ENCODE data around the gene LHFPL5. TPM values are rescaled to one million over a fixed set of nuclear protein-coding genes. Genes with fewer than 3 reads are reported as not detected.

Gene LHFPL5
- not detected in 2 replicates for total RNA-seq (2014; rRNA removed; shearing (Covaris generic))

- DNase-seq (ENCODE audit: low read depth) = peak; percentile 24
These were observed at the start of gene LHFPL5 for GRCh38 chr6:35804996-35805736. LHFPL5 (plus strand) TSS chr6:35805352; CDS start chr6:35805671, 319 bp downstream.

DNA sequence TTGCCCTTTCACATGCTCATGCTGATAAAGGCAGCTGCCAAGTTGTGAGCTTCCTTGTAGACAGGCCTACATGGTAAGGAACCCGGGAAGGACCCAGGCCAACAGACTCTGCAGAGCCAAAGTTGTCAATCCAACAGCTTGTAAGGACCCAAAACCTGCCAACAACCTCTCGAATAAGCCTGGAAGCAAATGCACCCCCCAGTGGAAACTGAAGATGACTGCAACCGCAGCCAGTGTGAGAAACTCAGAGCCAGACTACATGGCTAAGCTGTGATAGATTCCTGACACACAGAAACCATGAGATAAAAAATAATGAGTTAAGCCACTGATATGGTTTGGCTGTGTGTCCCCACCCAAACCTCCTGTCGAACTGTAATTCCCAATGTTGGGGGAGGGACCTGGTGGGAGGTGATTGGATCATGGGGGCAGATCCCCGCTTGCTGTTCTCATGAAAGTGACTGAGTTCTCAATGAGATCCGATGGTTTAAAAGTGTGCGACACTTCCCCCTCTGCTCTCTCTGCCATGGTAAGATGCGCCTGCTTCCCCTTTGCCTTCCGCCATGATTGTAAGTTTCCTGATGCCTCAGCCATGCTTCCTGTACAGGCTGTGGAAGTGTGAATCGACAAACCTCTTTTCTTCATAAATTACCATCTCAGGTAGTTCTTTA lies 47.6 kb upstream of the LHFPL5 start:
- peak; percentile 39 for DNase-seq (ENCODE audit: low read depth)

- no peak for DNase-seq (ENCODE audit: low read depth)
These were observed 45.7 kb upstream of the LHFPL5 start for GRCh38 chr6:35759426-35759825.

GRCh38 chr6:35765739-35766138 lies 39.4 kb upstream of the LHFPL5 start:
- DNase-seq (ENCODE audit: low read depth) = no peak

- DNase-seq (ENCODE audit: low read depth) = no peak
These were observed 35.9 kb upstream of the LHFPL5 start for GRCh38 chr6:35769211-35769610.

- no peak for DNase-seq (ENCODE audit: low read depth)
These were observed 33.9 kb upstream of the LHFPL5 start for GRCh38 chr6:35771343-35771627.

- no peak for DNase-seq (ENCODE audit: low read depth)
These were observed 30.9 kb upstream of the LHFPL5 start for GRCh38 chr6:35774116-35774794.

- no peak for DNase-seq (ENCODE audit: low read depth)
These were observed 30.1 kb upstream of the LHFPL5 start for GRCh38 chr6:35775031-35775430.

- peak; percentile 23 for DNase-seq (ENCODE audit: low read depth)
These were observed 28.6 kb upstream of the LHFPL5 start, which contains the start of gene CLPSL2 for GRCh38 chr6:35776364-35777215. CLPSL2 (plus strand) TSS chr6:35776598; CDS start chr6:35776619, 21 bp downstream.

DNA sequence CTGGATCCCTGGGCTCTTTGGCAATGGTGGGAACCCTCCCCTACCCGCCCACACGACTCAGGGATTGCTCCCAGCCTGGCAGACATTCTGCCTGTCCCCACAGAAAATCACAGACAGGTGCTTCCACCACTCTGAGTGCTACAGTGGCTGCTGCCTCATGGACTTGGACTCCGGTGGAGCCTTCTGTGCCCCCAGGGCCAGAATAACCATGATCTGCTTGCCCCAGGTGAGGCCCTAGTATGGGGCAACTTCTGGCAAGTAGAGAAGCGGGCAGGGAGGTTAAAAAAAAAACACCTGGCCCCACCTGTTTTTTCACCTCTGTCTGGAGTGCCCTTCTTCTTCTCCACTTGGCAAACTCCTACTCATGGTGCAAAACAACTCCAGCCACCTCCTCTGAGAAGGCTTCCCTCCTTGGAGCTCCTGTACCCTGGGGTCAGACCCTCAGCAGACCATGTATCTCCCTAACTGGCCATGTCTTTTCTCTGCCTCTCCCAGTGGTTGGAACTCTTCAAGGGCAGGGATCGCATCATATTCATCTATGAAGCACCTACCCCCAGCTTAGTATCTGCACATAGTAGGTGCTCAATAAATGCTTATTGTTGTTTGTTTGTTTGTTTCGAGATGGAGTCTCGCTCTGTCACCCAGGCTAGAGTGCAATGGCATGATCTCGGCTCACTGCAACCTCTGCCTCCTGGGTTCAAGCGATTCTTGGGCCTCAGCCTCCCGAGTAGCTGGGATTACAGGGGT lies 27.6 kb upstream of the LHFPL5 start:
- DNase-seq (ENCODE audit: low read depth) = no peak

GRCh38 chr6:35778437-35778836 lies 26.7 kb upstream of the LHFPL5 start:
- no peak for DNase-seq (ENCODE audit: low read depth)

DNA sequence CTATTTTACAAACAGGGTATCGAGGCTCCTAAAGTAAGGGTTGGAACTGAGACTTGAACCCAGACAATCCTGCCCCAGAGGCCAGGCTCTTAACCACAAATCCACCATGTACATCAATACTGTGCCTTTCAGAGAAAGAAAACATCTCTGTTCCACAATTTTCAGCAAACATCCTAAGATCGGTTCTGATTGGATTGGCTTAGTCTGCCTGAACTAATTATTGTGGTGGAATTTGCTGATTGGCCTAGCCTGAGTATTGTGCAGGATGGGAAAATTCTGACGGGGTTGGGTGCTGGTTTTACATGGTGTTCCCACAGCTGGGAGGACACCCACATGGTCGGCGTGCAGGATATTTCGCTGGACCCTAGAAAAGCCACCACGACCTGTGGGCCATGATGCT lies 24.4 kb upstream of the LHFPL5 start, which contains the start of gene CLPSL1:
Gene CLPSL1, plus strand, starts transcription at position 301 of the 400 bp plus-strand sequence. Its CDS starts 92 bp downstream, at position 393.
- no peak for DNase-seq (ENCODE audit: low read depth)

GRCh38 chr6:35781290-35781689 lies 23.9 kb upstream of the LHFPL5 start:
- no peak for DNase-seq (ENCODE audit: low read depth)

DNA sequence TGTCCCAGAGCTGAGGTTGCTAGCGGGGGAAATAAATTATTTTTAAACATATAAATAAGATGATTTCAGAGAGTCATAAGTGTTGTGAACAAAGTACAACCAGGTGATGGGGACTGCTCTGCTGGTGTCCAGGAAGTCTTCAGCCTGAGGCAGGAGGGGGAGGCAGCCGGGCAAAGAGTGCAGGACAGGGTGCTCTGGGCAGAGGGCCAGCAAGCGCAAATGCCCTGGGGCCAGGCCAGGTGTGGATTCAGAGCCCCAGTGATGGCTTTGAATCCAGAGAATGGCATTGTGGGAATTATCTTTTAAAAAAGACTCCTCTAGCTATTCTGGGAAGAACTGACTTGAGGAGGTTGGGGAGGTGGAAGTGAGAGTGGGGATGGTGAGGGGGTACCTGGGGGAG lies 22.7 kb upstream of the LHFPL5 start:
- no peak for DNase-seq (ENCODE audit: low read depth)

GRCh38 chr6:35784200-35784599 lies 21.0 kb upstream of the LHFPL5 start:
- no peak for DNase-seq (ENCODE audit: low read depth)

GRCh38 chr6:35786272-35786671 lies 18.9 kb upstream of the LHFPL5 start:
- DNase-seq (ENCODE audit: low read depth) = no peak

- DNase-seq (ENCODE audit: low read depth) = no peak
These were observed 18.3 kb upstream of the LHFPL5 start for GRCh38 chr6:35786810-35787209.

GRCh38 chr6:35787266-35788218 lies 17.6 kb upstream of the LHFPL5 start:
- no peak for DNase-seq (ENCODE audit: low read depth)

GRCh38 chr6:35788423-35788982 lies 16.6 kb upstream of the LHFPL5 start:
- DNase-seq (ENCODE audit: low read depth) = no peak

- no peak for DNase-seq (ENCODE audit: low read depth)
These were observed 14.5 kb upstream of the LHFPL5 start for GRCh38 chr6:35790683-35791082.
